GM12801 (cell line): ENCODE results near the gene ARHGAP26.

Experiments used
- TF ChIP-seq, protein P1 (sequence below): IDR thresholded peaks from one replicate; pipeline ENCODE4 v1.5.1; 2011; ENCODE audit warnings: control low read depth; ENCODE audit not compliant: insufficient read length; ENCODE audit errors: extremely low read depth

Gene ARHGAP26

GRCh38 chr5:143182106-143182505, 411.9 kb downstream of the ARHGAP26 start:
- TF ChIP-seq, protein P1, sequence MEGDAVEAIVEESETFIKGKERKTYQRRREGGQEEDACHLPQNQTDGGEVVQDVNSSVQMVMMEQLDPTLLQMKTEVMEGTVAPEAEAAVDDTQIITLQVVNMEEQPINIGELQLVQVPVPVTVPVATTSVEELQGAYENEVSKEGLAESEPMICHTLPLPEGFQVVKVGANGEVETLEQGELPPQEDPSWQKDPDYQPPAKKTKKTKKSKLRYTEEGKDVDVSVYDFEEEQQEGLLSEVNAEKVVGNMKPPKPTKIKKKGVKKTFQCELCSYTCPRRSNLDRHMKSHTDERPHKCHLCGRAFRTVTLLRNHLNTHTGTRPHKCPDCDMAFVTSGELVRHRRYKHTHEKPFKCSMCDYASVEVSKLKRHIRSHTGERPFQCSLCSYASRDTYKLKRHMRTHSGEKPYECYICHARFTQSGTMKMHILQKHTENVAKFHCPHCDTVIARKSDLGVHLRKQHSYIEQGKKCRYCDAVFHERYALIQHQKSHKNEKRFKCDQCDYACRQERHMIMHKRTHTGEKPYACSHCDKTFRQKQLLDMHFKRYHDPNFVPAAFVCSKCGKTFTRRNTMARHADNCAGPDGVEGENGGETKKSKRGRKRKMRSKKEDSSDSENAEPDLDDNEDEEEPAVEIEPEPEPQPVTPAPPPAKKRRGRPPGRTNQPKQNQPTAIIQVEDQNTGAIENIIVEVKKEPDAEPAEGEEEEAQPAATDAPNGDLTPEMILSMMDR = no peak

- TF ChIP-seq, protein P1 = no peak
Measured at GRCh38 chr5:143182901-143183820, 413.0 kb downstream of the ARHGAP26 start.

GRCh38 chr5:143183989-143184388, 413.8 kb downstream of the ARHGAP26 start:
- TF ChIP-seq, protein P1 = no peak

DNA sequence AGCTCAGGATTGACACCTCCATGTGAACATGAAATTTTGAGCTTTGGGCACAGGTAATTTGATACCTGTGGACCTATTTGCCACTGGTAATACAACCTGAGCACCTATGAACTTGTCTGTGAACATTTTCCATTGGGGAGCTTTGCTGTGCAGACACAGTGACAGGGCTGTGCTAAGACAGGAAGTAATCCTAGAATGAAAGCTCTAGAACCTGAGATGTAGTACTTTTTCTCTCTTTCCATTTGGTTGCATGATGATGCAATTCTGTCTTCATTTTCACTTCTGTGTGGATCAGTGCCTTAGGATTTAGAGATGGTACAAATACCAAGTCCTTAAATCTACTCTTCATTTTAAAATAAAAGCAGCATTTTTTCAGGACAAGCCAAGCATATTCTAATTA, 416.4 kb downstream of the ARHGAP26 start:
- TF ChIP-seq, protein P1 = no peak

- TF ChIP-seq, protein P1 = no peak
Measured at GRCh38 chr5:143187495-143187894, 417.3 kb downstream of the ARHGAP26 start.

DNA sequence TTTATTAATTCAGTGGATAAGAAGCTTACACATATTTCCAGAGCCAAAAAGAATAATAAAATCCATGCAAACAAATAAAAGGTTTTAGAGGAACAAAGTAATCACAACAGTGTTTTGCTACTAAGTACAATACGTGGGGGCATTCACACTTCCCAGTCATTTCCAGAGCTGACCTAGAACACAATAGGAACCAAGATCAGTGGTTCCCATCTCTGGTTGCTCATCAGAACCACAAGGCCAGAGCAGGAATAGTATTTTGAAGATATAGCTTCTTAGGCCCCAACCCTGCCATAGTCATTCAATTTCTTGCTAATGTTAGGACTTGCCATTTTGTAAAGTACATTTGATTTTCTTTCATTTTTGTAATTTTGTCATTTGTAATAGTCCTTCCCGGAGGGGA, 417.9 kb downstream of the ARHGAP26 start:
- TF ChIP-seq, protein P1 = no peak

GRCh38 chr5:143188692-143189091, 418.5 kb downstream of the ARHGAP26 start:
- TF ChIP-seq, protein P1 = no peak
